ACC112 (cell line): ENCODE measurements around the gene JADE2.

Experiments used
- H2AFZ ChIP-seq: fragments of 200-600 bp; sonication (generic); one replicate; pipeline ENCODE4 v1.6.0; 2017; ENCODE audit warnings: antibody characterized with exemption, low read length; ENCODE audit not compliant: unreplicated experiment
- H3K27ac ChIP-seq: fragments of 200-600 bp; sonication (generic); 2 replicates; pipeline ENCODE4 v1.5.1; 2014; ENCODE audit warnings: low read depth, mild to moderate bottlenecking, antibody characterized with exemption, low read length, moderate library complexity
- H3K27me3 ChIP-seq: fragments of 200-600 bp; sonication (generic); 2 replicates; pipeline ENCODE4 v1.6.1; 2014; ENCODE audit warnings: mild to moderate bottlenecking, antibody characterized with exemption, low read length, moderate library complexity, mixed read lengths; ENCODE audit not compliant: insufficient read depth
- H3K36me3 ChIP-seq: fragments of 200-600 bp; sonication (generic); 2 replicates; pipeline ENCODE4 v1.6.1; 2016; ENCODE audit warnings: mild to moderate bottlenecking, antibody characterized with exemption, low read length, moderate library complexity, mixed read lengths; ENCODE audit not compliant: insufficient read depth
- H3K4me1 ChIP-seq: fragments of 200-600 bp; sonication (generic); one replicate; pipeline ENCODE4 v1.6.1; 2016; ENCODE audit warnings: low read length, mixed read lengths; ENCODE audit not compliant: insufficient read depth, unreplicated experiment, control insufficient read depth
- H3K4me3 ChIP-seq: fragments of 200-600 bp; sonication (generic); 2 replicates; pipeline ENCODE4 v1.5.1; 2014; ENCODE audit warnings: mild to moderate bottlenecking, low read depth, low read length
- H3K79me2 ChIP-seq: fragments of 200-600 bp; sonication (generic); one replicate; pipeline ENCODE4 v1.6.0; 2016; ENCODE audit warnings: low read length; ENCODE audit not compliant: control insufficient read depth, unreplicated experiment, insufficient read depth

Gene JADE2

GRCh38 chr5:134570365-134570758 is 44.9 kb downstream of the JADE2 start:
- H3K27ac ChIP-seq = no peak overlapping the region
- H3K4me1 ChIP-seq = peaks cover 27% of the 10 kb centered on the region
- peaks cover 16% of the 10 kb centered on the region for H3K79me2 ChIP-seq
- no peak overlapping the region for H2AFZ ChIP-seq
- H3K27me3 ChIP-seq = no peaks in the 10 kb centered on the region
- peaks cover 28% of the 10 kb centered on the region; the same call in 1 of the 2 replicates for H3K36me3 ChIP-seq
- H3K4me3 ChIP-seq = no peak overlapping the region

- H3K4me3 ChIP-seq = no peak overlapping the region
- peaks cover 28% of the 10 kb centered on the region; the same call in 1 of the 2 replicates for H3K36me3 ChIP-seq
- H3K27me3 ChIP-seq = no peaks in the 10 kb centered on the region
- peaks cover 27% of the 10 kb centered on the region for H3K4me1 ChIP-seq
- H3K27ac ChIP-seq = no peak overlapping the region
- peaks cover 16% of the 10 kb centered on the region for H3K79me2 ChIP-seq
- H2AFZ ChIP-seq = no peak overlapping the region
These were observed 45.4 kb downstream of the JADE2 start for GRCh38 chr5:134570886-134571285.

- H3K4me3 ChIP-seq = no peak overlapping the region
- peaks cover 35% of the 10 kb centered on the region for H3K4me1 ChIP-seq
- H2AFZ ChIP-seq = no peak overlapping the region
- peaks cover 16% of the 10 kb centered on the region for H3K79me2 ChIP-seq
- H3K27me3 ChIP-seq = no peaks in the 10 kb centered on the region
- H3K27ac ChIP-seq = no peak overlapping the region
- H3K36me3 ChIP-seq = peaks cover 25% of the 10 kb centered on the region; the same call in 1 of the 2 replicates
These were observed 46.4 kb downstream of the JADE2 start for GRCh38 chr5:134571693-134572405.

- Histone ChIP-seq H3K4me3 (no peak overlapping the region), H3K27me3 (no peaks in the 10 kb centered on the region), H3K27ac (no peak overlapping the region), H3K79me2 (peaks cover 16% of the 10 kb centered on the region), H2AFZ (no peak overlapping the region), H3K36me3 (peaks cover 25% of the 10 kb centered on the region; the same call in 1 of the 2 replicates), H3K4me1 (peaks cover 38% of the 10 kb centered on the region)
These were observed 47.3 kb downstream of the JADE2 start for GRCh38 chr5:134572811-134573210.

- Histone ChIP-seq H3K4me3 (no peak overlapping the region), H3K79me2 (peaks cover 16% of the 10 kb centered on the region), H3K36me3 (peaks cover 25% of the 10 kb centered on the region; the same call in 1 of the 2 replicates), H2AFZ (no peak overlapping the region), H3K27me3 (no peaks in the 10 kb centered on the region), H3K27ac (no peak overlapping the region), H3K4me1 (peaks cover 22% of the 10 kb centered on the region)
These were observed 49.1 kb downstream of the JADE2 start for GRCh38 chr5:134574521-134574920.

GRCh38 chr5:134575316-134575715 is 49.8 kb downstream of the JADE2 start:
- Histone ChIP-seq H3K4me3 (no peak overlapping the region), H2AFZ (no peak overlapping the region), H3K27ac (no peak overlapping the region), H3K79me2 (peaks cover 9% of the 10 kb centered on the region), H3K4me1 (peaks cover 16% of the 10 kb centered on the region), H3K27me3 (no peaks in the 10 kb centered on the region), H3K36me3 (peaks cover 25% of the 10 kb centered on the region; the same call in 1 of the 2 replicates)

GRCh38 chr5:134576386-134577021 is 51.0 kb downstream of the JADE2 start:
- Histone ChIP-seq H3K4me1 (peaks cover 16% of the 10 kb centered on the region), H3K36me3 (peaks cover 25% of the 10 kb centered on the region; the same call in 1 of the 2 replicates), H2AFZ (no peak overlapping the region)

GRCh38 chr5:134577022-134577795 is 51.7 kb downstream of the JADE2 start:
- H3K27me3 ChIP-seq = no peaks in the 10 kb centered on the region
- peak overlapping the region; percentile 56; the same call in 1 of the 2 replicates for H3K27ac ChIP-seq
- H3K79me2 ChIP-seq = no peaks in the 10 kb centered on the region
- H2AFZ ChIP-seq = no peak overlapping the region
- peaks cover 16% of the 10 kb centered on the region for H3K4me1 ChIP-seq
- H3K36me3 ChIP-seq = peaks cover 19% of the 10 kb centered on the region; the same call in 1 of the 2 replicates
- H3K4me3 ChIP-seq = no peak overlapping the region

More at GRCh38 chr5:134576386-134577021, 51.0 kb downstream of the JADE2 start:
- no peaks in the 10 kb centered on the region for H3K79me2 ChIP-seq
- H3K4me3 ChIP-seq = no peak overlapping the region
- no peaks in the 10 kb centered on the region for H3K27me3 ChIP-seq
- H3K27ac ChIP-seq = peak overlapping the region; percentile 9

GRCh38 chr5:134577796-134578577 is 52.5 kb downstream of the JADE2 start:
- H3K36me3 ChIP-seq = peaks cover 14% of the 10 kb centered on the region; the same call in 1 of the 2 replicates
- no peaks in the 10 kb centered on the region for H3K79me2 ChIP-seq
- H3K27ac ChIP-seq = peak overlapping the region; percentile 56; the same call in 1 of the 2 replicates
- peaks cover 16% of the 10 kb centered on the region for H3K4me1 ChIP-seq
- H3K27me3 ChIP-seq = no peaks in the 10 kb centered on the region
- no peak overlapping the region for H3K4me3 ChIP-seq
- H2AFZ ChIP-seq = no peak overlapping the region
